Measurements from ENCODE around the gene EHF.
A peak's percentile ranks its signal among the peaks of the same experiment; 100 is the strongest.

The EHF gene

DNA sequence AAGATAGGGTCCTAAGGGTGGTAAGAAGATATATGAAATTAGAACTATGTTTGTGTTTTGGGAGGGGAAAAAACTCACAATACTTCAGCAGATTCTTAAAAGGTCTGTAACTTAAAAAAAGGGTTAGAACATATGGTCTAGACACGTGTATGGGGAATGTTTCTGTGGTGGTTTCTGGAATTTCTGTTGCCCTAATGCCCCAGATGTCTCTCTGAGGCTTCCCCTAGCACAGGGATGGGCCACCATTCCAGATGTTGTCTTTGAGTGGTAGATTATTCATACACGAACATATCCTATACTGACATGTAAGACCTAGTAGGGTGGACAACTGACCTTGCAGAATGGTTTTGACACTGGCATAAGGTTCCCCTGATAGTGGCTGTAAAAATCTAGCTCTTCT, 26.2 kb downstream of the EHF start:
- peak; percentile 55 for DNase-seq

DNA sequence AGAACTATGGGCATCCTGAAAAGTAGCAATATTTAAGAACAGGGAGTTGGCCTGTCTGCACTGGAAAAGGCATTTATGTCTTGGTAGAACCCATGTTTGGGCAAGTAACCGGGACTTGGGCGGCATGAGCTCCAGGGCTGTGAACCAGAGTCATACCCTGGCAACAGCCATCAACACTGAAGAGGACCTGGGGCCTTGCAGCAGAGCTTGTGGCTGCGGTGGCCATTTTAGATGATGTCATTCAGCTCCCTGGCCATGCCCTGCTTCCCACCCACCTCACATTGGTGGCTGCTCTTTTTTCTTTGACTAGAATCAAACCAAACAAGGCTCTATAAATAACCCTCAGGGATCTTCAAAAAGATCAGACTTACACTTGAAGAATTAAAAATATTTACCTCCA, 26.6 kb downstream of the EHF start:
- no peak for DNase-seq

DNA sequence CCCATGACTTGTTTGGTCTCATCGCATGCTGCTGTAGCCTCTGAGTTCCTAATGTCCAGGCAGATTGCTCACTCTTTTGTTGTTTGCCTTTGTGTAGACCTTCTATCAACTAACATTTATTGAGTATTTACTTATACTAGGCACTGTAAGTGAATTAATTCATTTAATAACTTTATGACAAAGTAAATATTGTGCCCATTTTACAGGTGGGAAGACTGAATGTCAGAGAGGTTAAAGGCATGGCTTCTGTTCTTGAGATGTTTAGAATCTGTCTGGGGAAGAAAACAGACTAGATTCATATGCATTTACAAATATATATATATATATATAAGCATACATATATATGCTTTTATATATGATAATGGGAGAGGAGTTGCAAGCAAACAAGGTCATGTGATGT, 27.1 kb downstream of the EHF start:
- no peak for DNase-seq

DNA sequence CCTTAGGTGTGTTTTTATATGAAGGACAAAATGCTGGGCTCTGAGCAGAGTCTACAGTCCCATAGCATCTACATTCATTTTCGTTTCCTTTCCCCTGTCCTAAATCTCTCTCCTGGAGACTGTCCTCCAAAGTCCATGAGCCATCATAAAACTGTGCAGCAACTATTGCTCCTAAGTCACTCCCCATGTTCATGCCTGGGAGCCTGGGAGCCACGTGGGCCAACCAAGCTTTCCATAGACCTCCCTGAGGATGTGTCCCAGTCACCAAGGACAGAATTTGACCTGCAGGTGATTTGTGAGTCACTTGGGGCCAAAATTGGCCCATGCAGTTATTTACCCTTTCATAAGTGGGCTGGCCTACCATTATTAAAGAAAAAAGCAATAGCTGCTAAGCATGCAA, 28.7 kb downstream of the EHF start:
- no peak for DNase-seq

DNA sequence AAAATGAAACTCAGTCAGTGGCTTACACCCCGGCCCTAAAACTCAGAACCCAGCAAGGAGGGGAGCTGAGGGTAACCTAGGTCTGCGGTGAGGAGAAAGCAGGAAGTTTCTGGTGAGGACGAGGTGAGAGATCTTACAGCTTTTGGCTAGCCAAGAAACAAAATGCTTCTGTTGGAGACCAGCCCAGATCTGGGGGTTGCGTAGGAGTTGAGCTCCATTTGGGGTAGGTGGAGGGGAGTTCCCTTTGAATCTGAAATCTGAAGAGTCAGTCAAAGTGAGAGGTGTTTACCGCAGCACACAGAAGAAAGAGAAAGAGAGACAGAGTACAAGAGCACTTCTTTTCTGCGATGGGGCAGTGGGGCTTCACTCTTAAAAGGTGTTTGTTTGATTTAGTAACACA, 29.6 kb downstream of the EHF start:
- no peak for DNase-seq

DNA sequence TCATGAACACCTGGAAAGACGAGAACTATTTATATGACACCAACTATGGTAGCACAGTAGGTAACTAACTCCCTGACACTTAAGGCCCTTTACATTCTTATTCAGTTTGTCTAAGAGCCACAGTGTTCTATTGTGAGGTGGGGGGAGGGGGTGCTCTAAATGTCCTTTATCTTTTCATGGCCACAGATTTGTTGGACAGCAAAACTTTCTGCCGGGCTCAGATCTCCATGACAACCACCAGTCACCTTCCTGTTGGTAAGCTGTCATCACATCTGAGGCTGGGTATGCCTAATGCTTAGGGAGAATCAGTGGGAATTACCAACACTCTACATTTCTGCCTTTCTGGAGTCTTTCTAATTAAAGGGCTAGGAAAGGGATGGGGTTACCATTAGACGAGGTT, 30.7 kb downstream of the EHF start:
- no peak for DNase-seq

DNA sequence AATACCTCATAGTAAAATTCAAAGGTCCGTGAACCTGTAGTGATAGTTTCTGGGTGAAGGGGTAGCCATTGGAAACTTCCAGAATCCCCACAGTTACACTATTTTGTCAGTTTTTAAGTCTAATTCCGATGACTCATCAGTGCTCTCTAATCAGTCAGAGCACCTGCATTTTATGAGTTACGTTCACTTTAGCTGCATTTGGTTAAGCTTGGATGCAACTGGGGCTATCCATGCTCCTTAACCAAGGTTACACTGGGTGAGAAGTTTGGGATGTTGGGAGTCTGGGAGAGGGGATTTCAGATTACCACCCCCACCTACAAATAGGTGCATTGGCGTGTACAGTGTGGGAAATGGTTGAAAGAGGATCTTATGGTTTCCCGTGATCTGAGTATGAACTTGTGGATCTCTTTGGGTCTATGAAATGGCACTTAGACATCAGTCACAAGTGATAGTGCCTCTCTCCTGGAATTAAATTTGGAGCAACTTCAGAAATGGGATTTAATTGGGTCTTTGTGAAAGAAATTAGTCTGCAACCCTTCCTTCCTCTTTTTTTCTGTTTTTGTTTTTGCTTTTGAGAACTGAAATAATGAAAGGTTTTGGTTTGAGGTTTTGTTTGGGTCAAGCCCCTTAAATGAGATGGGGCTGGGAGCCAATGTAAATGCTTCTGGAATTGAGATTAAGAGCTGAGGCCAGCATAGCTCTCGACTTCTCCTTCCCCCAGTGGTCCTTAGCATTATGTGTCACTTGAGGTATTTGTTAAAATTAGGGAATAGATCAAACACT, 31.5 kb downstream of the EHF start:
- no peak for DNase-seq

DNA sequence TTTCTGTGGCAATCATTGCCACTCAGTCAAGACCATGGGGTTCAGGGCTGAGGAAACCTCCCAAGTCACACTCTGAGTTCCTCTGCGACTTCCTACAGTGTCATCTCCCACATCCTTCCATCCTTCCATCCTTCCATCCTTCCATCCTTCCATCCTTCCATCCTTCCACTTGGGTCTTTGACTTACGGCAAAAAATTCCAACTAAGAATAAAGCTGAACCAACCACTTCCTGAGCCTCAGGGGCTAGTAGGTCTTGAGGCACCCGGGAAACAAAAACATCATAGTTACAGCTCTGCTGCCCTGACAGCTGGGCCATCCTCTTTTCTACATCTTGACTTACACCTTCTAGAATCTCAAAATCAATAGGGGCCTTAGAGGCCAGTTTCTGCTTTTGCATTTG, 32.1 kb downstream of the EHF start:
- no peak for DNase-seq

DNA sequence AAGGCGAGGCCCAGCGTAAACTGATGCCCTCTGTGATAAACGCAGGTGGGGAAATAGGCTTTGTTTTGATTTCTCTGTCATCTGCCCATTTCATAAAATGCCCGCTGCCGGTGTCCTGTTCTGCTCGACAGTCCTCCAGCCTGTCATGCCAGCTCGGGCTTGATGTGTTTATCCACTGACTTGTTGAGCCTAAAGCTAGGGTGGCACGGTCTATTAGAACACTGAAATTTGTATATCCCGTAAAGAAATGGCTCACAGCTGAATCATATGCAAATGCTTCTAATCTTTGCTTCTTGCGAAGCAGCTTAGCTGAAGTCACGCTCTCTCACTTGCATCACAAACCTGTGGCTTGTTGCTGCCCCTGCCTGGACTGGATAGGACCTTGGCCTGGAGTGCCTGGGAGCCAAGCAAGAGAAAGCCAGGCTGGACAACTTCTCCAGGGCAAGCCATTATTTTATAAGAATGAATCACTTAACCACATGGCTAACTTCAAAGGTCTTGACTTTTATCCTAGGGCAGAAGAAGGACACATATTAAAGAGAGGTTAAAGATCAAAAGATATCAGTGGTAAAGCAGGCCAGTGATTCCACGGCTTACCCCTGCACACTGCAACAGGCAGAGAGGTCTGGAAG, 33.1 kb downstream of the EHF start:
- DNase-seq, result peak; percentile 100

DNA sequence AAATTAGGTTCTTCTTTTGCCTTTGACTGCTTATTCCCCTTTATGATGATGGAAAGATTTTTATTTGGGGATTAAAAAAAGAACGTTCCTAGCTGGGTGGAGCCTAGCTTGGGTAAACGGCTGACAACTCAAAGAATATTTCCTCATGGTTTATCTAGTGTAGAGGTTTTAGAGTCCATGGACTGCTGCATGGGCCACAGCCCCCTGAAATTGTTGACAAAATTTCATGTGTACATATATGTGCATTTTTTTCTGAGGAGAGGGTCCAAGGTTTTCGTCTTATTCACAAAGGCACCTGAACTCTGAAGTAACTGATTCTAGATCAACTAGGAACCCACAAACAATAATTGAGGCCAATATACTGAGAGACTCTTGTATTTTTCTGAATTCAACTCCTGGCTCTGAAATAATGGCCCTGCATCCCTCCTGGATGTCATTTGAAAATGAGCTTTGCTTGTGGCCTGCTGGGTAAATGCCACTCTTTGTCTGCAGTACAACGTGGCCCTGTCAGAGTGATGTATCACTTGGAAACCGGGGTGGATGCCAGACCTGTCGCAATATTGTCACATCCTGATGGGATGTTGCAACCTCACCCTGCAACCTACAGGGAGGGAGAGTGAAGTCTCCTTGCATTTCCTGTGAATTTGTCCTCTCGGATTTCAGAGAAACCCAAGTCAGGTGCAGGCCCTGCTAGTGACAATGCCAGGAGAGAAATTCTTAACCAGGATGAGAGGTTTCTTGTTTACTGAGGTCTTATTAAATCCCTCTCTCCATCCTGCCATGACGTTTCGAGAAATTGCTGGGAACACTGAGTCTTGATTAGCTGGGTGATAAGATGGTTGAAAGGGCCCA, 33.8 kb downstream of the EHF start:
- peak; percentile 81 for DNase-seq

DNA sequence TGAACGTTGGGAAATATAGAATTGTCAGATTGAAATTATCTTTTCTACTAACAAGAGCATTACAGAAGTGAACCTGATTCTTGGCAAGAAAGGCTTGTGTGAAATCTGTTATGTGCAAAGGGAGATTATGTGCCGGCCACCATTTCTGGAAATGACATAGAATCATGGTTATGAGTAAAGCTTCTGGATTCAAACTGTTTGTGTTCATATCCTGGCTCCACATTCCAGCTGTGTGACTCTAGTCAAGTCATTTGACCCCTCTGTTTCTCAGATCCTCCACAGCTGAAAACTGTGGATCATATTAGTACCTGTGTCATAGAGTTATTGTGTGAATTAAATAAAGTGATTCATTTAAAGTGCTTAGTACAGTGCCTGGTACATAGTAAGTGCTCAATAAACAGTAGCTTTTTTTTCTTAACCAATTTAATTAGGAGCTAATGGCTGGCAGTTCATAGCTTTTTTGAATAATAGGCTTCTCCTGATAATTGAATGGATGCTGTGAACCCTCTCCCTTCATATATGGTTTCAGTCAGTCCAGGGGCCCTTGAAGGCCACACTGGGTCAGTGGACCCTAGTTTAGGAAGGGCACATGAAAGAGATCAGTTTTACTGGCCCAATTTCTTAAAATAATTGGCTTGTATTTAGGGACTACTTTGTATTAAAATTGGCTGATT, 34.6 kb downstream of the EHF start:
- DNase-seq, result peak; percentile 98

DNA sequence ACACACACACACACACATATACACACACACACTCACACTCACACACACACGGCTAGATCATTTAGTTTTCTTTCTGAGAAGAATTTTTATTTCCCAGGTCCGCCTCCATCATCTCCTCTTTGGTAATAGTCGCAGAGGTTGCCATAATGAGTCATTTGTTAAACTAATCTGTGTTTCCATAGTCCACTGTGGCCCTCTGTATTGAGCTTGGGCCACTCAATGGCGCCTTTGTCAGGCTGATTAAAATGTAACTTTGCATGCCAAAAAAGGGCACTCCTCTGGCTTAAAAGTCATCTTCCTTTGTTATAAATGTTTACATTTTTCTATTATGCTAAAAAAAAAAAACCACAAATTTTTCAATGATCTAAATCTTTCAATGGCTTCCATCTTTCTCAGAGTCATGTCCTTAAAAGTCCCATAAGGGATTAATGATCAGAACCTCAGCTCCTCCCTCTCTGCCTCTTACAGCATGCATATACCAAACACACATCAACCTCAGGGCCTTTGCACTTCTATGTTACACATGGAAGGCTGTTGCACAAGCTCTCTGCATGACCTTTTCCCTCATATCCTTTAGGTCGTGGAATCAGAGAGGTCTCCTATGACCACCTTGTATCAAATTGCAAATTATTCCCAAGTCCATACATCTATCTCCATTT, 35.3 kb downstream of the EHF start:
- DNase-seq, result no peak

DNA sequence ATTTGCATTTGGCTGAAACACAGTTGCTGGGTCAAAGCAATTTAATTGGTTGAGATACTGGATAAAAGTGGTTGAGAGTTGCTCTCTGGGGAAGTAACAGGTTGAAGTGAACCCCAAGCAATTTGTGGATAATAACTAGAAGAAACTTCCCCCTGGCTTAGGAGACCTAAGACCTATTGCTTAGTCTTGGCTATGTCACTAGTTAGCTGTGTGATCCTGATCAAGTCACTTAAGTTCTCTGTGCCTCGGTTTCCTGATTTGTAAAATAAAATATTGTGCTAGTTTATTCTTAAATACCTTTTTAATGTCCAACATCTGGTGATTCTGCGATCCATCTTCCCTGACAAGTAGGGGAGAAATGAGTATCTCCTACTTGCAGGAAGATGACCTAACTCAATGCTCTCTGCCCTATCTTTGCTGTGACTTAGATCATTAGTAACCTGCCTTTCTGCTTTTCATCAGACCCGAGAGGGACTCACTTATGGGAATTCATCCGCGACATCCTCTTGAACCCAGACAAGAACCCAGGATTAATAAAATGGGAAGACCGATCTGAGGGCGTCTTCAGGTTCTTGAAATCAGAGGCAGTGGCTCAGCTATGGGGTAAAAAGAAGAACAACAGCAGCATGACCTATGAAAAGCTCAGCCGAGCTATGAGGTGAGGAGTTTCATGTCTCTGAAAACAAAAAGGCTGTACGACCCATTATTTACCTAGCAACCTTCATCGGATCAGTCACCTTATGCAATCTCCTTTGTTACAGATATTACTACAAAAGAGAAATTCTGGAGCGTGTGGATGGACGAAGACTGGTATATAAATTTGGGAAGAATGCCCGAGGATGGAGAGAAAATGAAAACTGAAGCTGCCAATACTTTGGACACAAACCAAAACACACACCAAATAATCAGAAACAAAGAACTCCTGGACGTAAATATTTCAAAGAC, 37.5 kb downstream of the EHF start:
- no peak for DNase-seq

DNA sequence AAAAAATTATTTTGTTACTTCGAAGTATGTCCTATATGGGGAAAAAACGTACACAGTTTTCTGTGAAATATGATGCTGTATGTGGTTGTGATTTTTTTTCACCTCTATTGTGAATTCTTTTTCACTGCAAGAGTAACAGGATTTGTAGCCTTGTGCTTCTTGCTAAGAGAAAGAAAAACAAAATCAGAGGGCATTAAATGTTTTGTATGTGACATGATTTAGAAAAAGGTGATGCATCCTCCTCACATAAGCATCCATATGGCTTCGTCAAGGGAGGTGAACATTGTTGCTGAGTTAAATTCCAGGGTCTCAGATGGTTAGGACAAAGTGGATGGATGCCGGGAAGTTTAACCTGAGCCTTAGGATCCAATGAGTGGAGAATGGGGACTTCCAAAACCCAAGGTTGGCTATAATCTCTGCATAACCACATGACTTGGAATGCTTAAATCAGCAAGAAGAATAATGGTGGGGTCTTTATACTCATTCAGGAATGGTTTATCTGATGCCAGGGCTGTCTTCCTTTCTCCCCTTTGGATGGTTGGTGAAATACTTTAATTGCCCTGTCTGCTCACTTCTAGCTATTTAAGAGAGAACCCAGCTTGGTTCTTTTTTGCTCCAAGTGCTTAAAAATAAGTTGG, 38.3 kb downstream of the EHF start:
- no peak for DNase-seq

DNA sequence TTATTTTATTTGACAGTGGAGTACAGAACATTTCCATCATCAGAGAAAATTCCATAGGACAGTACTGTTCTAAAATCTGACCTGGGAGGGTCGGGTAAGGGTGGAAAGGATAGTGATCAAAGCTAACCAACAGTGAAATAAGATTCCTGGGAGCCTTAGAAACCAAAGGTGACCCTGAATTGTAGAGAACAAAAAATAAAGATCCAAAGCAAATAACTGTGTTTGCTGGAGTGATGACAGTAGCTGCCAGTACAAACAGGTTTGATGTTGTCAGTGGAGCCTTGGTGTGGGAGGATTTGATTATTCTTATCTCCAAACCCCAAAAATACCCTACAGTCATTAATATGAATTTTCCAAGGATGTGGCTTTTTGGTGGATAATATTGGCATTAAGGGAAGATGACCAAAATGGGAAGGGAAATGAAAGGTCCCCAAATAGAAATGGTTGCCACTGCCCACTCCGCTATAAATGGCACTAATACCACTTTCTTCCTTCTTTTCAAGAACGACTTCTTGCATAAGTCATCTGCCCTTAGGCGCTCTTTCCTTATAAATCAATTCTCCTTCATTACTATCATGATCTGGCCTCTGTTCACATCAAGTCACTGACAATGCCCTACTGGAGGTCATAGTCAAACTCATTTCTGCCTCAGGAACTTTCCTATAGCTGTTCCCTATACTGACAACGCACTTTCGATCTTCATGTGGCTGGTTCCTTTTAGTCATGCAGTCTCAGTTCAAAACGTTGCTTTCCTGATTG, 44.4 kb downstream of the EHF start:
- DNase-seq, result no peak

DNA sequence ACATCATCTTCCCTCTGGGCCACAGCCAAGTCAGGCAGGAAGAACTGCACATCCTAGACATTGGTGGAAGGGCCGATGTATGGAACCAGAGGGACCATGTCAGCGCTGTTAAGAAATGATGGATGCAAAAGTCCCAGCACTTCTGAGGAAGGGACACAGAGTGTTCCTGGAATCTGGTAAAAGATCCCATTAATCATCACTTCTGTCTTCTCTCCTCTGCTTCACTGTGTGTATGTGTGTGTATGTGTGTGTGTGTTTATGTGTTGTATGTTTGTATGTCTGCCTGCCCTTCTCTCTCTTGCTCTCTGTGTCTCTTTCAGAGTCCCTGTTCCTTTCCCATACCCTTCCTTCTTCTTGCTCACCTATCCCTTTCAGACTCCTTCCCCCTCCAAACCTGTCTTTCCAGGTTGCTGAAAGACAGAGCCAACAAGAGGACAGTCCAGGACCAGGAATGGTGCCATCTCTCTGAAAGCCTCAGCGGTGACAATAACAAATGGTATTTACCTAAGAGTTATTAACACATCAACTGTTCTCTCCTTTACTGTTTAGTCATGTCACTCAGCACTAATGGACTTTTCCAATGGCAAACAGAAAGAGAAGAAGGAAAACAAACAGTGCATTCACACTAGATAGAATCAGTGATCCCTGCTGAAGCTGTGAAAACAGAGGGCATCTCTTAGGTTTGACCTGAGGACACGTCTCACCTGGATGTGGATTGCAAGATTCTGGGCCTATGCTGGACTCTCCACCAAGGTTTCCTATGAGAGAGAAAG, 47.1 kb downstream of the EHF start:
- DNase-seq, result no peak

DNA sequence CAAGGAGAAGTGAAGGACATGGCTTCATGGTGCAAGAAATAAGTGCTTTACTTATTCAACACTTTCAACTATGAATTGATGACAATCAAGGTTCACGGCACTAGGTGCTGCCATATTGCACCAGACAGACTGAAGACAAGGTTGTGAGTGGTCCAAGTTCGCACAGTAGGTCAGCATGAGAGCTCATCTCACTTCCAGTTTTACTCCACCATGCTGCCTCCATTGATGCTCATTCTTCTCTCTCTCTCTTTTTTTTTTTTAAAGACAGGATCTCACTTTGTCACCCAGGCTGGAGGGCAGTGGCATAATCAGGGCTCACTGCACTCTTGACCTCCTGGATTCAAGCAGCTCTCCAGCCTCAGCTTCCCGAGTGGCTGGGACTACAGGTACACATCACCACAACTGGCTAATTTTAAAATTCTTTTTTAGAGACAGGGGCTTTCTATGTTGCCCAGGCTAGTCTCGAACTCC, 47.7 kb downstream of the EHF start:
- DNase-seq, result no peak

DNA sequence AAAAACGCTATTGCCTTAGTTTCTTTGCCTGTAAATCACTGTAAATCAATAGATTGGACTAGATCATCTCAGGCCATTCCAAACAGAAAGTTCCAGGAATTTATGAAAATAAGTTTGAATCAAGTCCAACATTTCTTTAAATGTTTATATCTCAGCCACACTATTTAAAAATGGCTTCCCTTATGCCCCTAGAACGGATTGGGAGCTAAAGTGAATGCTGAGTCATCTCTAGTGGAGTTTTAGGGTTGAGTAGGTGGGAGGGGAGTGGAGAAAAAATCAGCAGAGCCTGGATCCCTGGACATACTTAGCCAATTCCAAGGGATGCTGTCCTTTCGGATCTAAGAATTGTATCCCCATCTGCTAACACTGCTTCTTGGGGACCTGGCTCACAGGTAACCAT, 48.6 kb downstream of the EHF start:
- DNase-seq, result no peak

DNA sequence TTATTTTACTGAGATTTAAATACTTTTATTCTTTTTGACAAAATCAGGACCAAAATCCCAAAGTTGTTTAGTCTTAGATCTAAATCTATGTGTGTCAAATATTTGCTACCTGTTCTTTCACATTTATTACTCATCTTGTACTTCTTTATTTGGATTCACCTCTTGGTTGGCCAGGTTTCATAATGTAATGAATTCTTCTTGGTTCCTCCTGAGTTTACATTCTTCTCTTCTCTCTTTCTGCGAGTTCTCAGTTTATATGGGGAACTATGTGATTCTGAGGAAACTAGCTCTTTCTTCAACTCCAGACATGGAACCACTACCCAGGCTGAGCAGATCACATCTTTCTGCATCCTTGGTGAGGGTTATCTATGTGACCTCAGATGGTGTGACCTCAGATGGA, 50.2 kb downstream of the EHF start:
- DNase-seq, result no peak

Data from HCEC 1CT (cell line).